ENCODE measurements around the gene SNAPC4.
"Not testable (repeated sequence)": the region's sequence is repeated elsewhere in the genome, so short reads cannot be mapped to it uniquely, and the experiment has no call there.

GRCh38 chr9:136425367-136425766 lies 25.4 kb upstream of the SNAPC4 start:
- TF ChIP-seq CTCF, POLR2A (IDR thresholded peaks at IDR 0.05): not testable (repeated sequence)

Data from sigmoid colon (tissue), 3 donors.